ENCODE results near the gene ARHGEF4. TPM values are rescaled to one million over a fixed set of nuclear protein-coding genes. Genes with fewer than 3 reads are reported as not detected.
"Not testable (repeated sequence)": the region's sequence is repeated elsewhere in the genome, so short reads cannot be mapped to it uniquely, and the experiment has no call there.

The ARHGEF4 gene
- total RNA-seq, 6 experiments from 2014 or later, result 0.44 to 6.7 (median 0.67) TPM; not detected in 2

DNA sequence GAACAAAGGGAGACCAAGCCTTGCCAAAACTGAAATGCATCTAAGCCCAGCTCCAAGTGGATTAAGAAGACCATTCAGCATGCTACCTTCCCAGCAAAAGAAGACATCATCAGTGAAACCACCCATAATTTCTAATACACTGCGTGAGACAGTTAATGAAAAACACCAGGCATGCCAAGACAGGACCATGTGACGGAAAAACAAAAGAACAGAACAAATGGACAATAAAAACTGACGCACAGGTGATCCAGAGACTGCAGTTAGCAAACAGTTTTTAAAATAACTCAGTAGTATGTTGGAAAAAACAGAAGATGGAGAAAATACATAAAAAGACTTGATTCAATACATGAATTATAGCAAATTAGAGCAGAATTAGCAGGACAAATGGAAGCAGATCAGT is 241.3 kb downstream of the ARHGEF4 start:
- peaks cover 0 to 75% (median 29%) of the 10 kb centered on the region in 4 donors for H3K4me1 ChIP-seq
- intact Hi-C loops (cut with DNase I), result no loop called here
- no peaks in the 10 kb centered on the region for H3K27me3 ChIP-seq
- peak overlapping the region; percentile 67 to 89 (median 72) for H3K27ac ChIP-seq
- no peak for DNase-seq
- H3K36me3 ChIP-seq, result peaks cover 0 to 40% (median 9%) of the 10 kb centered on the region in 4 donors
- no peak for ATAC-seq
- no peak for TF ChIP-seq POLR2A (IDR thresholded peaks at IDR 0.05)
- no peak for TF ChIP-seq CTCF (IDR thresholded peaks at IDR 0.05)
- WGBS (ENCODE audit: insufficient coverage, low coverage, low lambda C conversion rate, missing lambda C conversion rate), result 78% methylated on average over 3 of the region's 3 CpGs
- no peaks in the 10 kb centered on the region for H3K9me3 ChIP-seq
- H3K4me3 ChIP-seq, result no peak overlapping the region

- H3K4me1 ChIP-seq, result peaks cover 0 to 72% (median 27%) of the 10 kb centered on the region in 4 donors
- H3K9me3 ChIP-seq; H3K4me3 ChIP-seq; H3K27me3 ChIP-seq; DNase-seq; intact Hi-C loops (cut with DNase I): not testable (repeated sequence)
- 52% methylated on average over 6 of the region's 6 CpGs for WGBS (ENCODE audit: insufficient coverage, low coverage, low lambda C conversion rate, missing lambda C conversion rate)
- peaks cover 0 to 40% (median 10%) of the 10 kb centered on the region in 4 donors for H3K36me3 ChIP-seq
- peak overlapping the region; percentile 20 to 65 (median 60) for H3K27ac ChIP-seq
- ATAC-seq, result peak in 3 of 4 donors; percentile 24 to 31 (median 28)
Measured at GRCh38 chr2:131079931-131080330, 243.2 kb downstream of the ARHGEF4 start.

DNA sequence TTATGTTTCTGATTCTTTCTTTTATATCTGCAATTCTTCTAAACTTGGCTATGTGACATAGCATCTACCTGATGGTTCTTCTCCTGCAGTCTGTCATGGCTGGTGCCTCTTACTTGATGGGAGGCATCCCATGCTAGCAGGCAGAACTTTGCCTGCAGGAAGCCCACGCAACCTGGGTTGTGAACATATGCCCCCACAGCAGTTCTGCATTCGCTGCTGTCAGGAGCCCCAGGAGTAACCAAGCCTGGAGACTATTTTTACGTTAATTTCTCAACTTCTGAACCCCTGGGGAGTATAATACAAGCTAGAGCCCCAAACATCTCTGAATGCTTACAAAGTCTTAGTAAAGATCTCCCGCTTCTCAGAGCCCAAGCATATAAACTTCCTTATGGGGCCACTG is 244.5 kb downstream of the ARHGEF4 start:
- no peak overlapping the region for H3K4me3 ChIP-seq
- no peak for ATAC-seq
- H3K27me3 ChIP-seq, result no peaks in the 10 kb centered on the region
- no peaks in the 10 kb centered on the region for H3K9me3 ChIP-seq
- WGBS (ENCODE audit: insufficient coverage, low coverage, low lambda C conversion rate, missing lambda C conversion rate), result 100% methylated on average over 1 of the region's 4 CpGs
- H3K4me1 ChIP-seq, result peaks cover 0 to 61% (median 24%) of the 10 kb centered on the region in 4 donors
- intact Hi-C loops (cut with DNase I), result no loop called here
- no peak for DNase-seq
- peak overlapping the region in 2 of 3 donors; percentile 16 to 33 for H3K27ac ChIP-seq
- H3K36me3 ChIP-seq, result peaks cover 0 to 40% (median 11%) of the 10 kb centered on the region in 4 donors
- TF ChIP-seq POLR2A (IDR thresholded peaks at IDR 0.05) (no peak), CTCF (IDR thresholded peaks at IDR 0.05) (no peak)

DNA sequence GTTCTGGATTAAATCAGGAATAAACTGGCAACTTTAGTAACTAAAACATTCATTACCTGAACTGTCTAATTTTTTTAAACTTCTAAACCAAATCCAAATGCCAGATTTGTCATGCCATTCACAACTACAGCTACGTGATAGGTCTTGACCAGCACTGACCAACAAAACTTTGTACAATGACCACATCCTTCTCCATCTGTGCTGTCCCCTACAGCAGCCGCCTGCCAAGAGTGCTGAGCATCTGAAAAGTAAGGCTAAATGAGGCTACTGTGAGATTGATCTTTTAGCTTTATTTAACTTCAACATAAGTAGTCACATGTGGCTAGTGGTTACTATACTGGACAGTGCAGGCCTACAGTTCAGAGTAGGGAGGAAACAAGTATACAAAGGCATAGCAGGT is 248.9 kb downstream of the ARHGEF4 start:
- WGBS (ENCODE audit: insufficient coverage, low coverage, low lambda C conversion rate, missing lambda C conversion rate), result 77% methylated on average over 2 of the region's 2 CpGs

More for the DNA sequence above, 248.9 kb downstream of the ARHGEF4 start:
- Histone ChIP-seq H3K27me3 (no peaks in the 10 kb centered on the region), H3K36me3 (peaks cover 0 to 50% (median 16%) of the 10 kb centered on the region in 4 donors), H3K4me3 (no peak overlapping the region), H3K4me1 (peaks cover 0 to 16% (median 5%) of the 10 kb centered on the region in 4 donors), H3K27ac (no peak overlapping the region), H3K9me3 (no peaks in the 10 kb centered on the region)
- DNase-seq (no peak), ATAC-seq (peak in 1 of 4 donors; percentile 13)
- intact Hi-C loops (cut with DNase I), result no loop called here
- no peak for TF ChIP-seq POLR2A (IDR thresholded peaks at IDR 0.05)
- no peak for TF ChIP-seq CTCF (IDR thresholded peaks at IDR 0.05)
